Endometrial microvascular endothelial cells (primary cell): Measurements from ENCODE around the gene CTSO. TPM values are rescaled to one million over a fixed set of nuclear protein-coding genes. Genes with fewer than 3 reads are reported as not detected.

Experiments
- in situ Hi-C: cut with HindIII; loops from 2 replicates; pipeline ENCODE4 v1.10.0; 2017; ENCODE audit warnings: low sequenced_read_pairs, low pct_unique_long_range_greater_than_20kb; ENCODE audit errors: inconsistent ontology term
- total RNA-seq: library from RNA; depleted of rRNA; stranded (reverse); fragments of >200 nt; gene quantifications from one replicate; pipeline ENCODE4 v1.2.3, GENCODE V29; 2015; ENCODE audit errors: inconsistent ontology term

The CTSO gene, protein sequence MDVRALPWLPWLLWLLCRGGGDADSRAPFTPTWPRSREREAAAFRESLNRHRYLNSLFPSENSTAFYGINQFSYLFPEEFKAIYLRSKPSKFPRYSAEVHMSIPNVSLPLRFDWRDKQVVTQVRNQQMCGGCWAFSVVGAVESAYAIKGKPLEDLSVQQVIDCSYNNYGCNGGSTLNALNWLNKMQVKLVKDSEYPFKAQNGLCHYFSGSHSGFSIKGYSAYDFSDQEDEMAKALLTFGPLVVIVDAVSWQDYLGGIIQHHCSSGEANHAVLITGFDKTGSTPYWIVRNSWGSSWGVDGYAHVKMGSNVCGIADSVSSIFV
- 11.5 TPM for total RNA-seq

DNA sequence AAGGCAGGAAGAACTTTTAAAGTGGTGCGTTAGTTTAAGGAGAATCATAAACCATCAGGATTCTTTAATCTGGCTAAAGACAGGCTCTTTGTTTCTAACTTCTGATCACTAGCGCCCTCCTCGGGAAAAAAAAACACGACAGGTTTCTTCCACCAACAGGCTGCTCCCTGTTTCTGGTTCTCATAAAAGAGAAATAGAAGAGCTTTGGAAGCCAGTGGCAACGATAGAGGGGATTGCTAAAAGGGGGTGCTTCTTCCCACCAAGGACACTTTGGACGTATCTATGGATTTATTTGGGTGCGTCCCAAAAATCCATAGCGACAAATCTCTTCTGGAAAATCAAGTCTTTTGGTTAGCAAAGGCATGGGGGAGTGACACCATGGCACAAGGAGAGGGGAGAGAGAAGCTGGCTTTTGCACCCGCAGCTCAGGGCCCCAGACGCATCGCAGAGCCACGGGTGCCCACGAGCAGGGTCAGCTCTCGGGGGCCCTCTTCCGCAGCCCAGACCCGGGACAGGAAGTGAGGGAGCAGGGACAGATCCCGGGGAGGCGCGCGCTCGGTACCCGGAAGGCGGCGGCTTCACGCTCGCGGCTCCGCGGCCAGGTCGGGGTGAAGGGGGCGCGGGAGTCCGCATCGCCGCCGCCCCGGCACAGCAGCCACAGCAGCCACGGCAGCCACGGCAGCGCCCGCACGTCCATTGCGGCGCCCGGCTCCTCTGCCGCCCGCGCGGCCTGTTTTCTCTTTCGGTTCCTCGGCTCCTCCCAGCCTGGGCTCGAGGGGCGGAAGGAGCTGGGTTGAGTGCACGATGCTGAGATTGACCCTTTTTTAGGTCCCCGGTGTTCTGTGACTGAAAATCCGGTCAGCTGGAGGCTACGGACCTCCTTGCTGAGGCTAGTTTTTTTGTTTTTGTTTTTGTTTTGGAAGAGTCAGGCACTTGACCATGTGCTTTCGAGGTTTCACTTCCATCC is at the start of gene CTSO:
Gene CTSO, minus strand, starts transcription at position 716 of the 967 bp plus-strand sequence. Its CDS starts 19 bp downstream, at position 697.
- in situ Hi-C loops, result no loop called here

DNA sequence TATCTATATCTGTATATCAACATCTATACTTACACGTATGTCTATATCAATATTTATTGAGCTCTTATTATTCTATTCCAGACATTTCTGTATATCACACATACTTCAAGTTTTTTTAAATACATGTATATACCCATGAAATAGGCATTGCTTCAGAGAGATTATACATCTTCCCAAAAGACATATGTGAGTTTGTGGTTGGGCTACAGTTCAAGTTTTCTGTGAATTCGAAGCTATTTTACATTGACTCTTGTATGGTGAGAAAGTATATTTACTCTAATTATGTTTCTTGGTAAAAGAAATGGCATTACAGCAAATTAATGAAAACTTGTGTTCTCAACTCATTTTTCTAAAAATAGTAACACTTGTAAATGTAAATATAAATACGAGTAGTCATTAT is 46.8 kb upstream of the CTSO start:
- in situ Hi-C loops, result no loop called here

DNA sequence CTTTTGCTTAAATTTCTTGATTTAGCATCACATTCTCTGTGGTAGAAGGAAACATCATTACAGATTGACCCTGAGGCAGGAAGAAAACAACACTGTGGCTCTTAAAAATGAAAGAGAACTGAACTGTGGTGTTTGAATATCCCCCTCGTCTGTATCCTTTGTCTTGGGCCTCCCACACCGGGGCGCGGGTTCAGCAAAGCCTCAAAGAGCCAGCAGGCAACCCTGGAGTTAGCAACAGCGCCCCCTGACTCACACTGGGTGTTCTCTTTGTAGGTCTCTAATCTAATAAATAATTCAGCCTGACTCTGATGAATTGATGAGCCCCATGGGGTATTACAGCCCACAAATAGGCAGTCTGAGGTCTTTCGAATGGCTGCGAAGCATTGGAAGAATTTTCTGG is 46.1 kb upstream of the CTSO start:
- in situ Hi-C loops, result no loop called here

DNA sequence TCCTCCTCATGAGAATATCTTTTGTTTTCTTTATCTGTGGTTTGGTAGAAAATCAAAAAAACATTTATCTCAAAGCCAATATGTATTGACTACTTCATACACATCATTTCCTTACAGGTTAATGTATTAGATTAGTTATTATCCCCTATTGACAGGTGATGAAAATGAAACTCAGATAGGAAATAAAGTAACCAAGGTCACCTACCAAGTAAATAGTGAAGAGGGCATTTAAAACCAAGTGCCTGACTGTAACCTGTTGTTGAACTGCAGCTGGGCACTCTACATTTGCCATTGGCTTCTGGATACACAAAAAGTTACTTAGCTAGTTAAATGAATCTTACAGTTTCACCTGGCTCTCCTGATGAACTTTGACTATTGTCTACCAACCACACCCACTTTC is 41.4 kb upstream of the CTSO start:
- in situ Hi-C loops, result no loop called here

DNA sequence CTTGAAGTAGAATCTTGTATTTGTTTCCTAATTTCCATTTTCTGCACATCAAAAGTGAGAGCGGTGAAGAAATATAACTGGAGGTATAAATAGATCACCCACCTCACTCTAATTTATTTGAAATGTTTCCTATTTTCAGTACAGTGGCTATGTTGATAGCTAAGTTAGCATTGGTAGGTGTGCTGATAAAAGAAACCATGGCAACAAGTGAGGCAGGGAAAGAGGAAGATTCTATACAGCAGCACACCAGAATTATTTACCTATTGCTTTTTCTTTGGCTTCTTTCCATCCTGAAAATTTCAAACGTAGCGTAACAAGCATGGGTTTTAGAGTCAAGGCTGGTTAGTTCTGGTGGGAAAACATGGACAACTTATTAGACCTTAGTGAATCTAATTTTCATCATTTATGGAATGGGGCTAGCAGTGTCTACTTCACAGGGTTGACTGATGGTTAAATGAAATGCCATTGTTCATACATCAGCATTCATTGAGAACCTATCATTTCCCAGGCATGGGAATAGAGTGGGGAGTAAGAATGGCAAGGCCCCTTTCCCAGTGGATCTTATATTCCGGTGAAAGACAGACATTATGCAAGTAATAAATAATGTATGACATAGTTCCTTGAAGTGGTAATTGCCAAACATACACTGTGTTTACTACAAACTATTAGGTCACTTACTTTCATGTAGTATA is 30.6 kb upstream of the CTSO start:
- in situ Hi-C loops, result no loop called here

DNA sequence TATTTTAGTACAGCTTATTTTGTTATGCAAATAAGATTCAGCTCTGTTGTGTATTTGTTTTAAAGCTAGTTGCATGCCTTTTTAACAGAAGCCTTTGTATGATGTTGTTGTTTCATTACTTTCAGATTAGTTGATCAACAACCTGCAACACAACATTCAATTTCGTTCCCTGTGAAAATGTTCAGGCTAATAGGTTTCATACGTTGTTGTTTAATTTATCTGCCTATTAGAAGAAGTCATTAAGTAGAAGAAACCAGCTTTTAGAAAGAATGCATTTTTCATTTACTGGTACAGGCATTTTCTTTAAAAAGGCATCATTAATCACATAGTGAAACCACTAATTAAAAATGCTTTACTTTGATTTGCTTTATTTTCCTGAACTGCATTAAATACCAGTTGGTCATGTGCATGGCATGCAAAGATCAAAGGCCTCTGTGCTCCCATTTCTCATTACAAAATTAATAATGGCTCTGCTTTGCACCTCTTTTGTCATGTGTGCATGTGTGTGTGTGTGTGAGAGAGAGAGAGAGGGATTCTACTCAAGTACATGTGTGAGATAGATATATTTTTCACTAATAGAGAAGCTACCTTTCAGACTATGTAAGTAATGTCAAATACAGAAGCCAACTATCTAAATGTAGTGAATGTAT is 29.2 kb upstream of the CTSO start:
- in situ Hi-C loops, result no loop called here

DNA sequence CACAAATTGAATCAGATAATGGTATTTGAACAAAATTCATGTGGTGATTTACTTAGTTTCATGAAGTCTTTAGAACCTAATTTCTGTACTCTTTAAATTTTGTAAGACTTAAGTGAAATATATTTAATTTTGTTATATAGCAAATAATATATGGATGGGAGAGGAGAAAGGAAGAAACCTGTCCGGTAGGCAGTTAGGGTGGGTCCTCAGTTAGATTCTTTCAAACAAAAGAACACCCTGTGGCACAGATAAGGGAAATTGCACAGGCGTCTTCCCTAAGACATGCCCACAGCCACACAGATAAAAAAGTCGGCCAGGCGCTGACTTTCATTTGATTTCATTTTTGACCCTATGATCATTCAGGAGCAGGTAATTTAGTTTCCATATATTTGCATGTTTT is 25.1 kb upstream of the CTSO start:
- in situ Hi-C loops, result no loop called here

DNA sequence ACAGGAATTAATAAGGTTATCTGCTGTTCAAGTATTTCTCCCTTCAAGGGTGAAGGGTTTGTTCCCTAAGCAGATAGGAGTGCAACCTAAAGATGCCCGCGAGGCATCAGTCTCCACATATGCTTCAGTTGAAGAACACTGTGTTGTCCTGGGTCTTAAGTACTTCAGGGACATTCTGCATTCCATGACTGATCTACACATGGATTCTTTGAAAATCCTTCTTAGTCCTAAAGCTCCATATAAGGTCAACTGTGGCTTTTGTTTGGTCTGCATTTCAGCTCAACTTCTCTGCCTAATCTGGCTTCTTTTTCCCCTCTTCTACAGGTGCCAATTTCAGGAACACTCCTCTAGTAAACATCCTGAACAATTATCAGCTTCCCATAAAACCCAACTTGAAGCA is 21.8 kb upstream of the CTSO start:
- in situ Hi-C loops, result no loop called here

DNA sequence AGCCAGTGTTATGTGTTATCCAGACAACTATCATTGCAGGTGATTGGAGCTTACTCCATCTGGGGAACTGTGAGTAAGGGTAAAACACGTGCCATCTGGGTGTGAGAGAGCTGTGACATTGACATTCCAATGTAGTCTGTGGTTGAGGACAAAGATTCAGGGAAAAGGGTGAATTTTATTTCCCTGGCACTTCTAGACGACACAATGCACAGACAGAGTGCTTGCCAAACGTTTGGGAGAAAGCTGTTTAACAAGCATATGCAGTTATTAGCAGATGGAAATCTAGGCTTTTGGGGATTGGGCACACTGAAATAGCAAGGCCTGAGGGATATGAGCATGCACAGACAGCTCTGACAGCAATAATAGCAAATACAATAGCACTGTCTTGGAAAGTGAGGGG is 21.3 kb upstream of the CTSO start:
- in situ Hi-C loops, result no loop called here

DNA sequence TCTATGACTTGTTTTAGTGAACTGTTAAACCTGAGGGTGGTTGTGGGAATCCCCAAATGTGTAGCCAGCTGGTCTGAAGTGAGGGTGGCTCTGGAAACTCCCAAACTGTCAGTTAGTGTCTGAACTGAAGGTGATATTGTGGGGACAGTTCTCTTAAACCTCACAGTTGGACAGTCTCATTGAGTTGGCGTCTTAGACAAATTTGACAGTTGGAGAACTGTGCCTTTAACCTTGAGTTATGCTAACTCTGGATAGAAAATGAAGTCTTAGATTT is 20.7 kb upstream of the CTSO start:
- in situ Hi-C loops, result no loop called here

DNA sequence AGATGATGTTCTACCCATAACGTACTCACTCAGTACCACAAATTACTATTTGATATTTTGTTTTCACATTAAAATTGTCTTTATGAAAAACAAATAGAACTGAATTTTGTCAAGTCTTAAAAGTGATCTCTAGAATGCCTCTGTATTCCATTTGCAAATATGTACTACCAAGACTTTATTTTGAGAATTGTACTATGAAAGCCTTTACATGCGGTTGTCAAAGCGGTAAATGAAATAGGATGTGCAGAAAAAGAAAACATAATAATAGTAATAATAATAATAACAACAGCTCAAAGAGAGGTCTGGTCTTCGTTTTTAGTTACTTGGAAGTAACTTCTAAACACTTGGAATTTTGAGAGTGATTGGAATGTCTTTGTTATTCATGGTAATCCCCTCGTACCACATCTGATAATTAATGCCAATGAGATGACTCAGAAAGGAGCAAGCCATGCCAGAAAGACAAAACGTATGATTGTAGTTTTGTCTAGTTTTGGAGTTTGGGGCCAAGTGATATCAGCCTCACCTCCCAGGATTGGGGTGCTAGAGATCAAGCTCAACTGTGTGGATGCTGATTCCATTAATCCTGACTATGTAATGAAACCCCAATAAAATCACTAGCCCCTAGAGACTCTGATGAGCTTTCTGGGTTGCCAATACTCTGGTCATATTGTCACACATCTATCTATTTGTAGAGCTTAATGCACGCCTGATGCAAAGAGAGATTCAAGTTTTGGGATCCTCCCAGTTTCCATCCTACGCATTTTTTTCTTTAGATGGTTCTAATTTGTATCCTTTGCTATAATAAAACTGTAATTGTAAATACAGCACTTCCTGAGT is 20.2 kb upstream of the CTSO start:
- in situ Hi-C loops, result no loop called here

DNA sequence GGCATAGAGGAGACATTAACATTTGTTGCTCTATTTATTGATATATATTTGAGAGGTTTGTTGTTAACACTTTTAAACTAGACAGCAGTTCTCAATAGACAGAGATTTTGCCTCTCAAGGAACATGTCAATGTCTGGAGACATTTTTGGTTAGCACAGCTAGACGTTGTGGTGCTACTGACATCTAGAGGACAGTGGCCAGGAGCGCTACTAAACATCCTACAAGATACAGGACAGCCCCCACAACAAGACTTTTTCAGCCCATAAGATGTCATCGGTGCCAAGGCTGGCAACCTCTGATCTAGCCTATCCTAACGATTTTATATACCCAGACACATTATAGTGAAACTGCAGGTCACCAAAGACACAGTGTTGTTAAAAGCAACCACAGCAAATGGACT is 18.4 kb upstream of the CTSO start:
- in situ Hi-C loops, result no loop called here

DNA sequence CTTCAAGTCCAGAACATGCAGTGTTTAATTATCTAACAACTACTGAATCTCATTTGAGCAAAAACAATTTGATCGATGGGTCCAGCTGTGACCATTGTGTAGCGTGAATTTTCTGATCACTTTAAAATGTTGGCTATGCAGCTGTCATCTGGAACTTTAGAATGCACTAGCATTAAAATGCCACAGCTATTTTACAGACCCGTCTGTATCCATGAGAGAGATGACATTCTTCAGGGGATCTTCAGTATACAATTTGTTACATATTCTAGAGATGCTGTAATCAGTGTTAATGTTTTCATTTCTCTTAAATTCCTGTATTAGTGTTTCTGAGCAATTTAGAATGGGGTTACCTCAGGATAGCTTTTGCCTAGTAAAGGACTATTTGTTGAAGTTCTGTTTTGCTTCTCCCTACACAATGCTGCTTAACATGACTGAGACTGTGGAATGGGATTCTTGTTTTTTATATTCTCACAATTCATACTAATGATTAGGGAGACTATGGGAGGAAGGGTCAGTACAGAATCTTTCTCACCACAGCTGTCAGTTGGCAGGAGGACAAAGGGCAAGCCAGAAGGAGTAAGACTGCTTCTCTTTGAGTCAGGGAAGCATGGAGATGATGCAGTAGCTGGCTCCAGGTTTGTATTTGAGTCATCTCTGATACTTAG is 13.2 kb upstream of the CTSO start:
- in situ Hi-C loops, result no loop called here

DNA sequence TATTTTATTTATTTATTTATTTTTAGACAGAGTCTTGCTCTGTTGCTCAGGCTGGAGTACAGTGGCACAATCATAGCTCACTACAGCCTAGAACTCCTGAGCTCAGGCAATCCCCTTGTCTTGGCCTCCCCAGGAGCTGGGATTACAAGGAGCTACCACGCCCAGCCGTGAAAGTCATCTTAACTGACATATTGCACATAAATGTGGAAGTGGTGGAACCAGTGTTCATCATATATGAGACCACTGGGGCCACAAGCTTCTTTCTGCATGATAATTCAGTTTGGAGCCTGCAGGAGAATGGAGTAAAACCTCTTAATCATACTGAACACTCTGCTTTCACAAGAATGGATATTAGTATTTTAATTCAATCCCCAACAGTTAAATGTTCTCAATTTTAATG is 12.5 kb upstream of the CTSO start:
- in situ Hi-C loops, result no loop called here

DNA sequence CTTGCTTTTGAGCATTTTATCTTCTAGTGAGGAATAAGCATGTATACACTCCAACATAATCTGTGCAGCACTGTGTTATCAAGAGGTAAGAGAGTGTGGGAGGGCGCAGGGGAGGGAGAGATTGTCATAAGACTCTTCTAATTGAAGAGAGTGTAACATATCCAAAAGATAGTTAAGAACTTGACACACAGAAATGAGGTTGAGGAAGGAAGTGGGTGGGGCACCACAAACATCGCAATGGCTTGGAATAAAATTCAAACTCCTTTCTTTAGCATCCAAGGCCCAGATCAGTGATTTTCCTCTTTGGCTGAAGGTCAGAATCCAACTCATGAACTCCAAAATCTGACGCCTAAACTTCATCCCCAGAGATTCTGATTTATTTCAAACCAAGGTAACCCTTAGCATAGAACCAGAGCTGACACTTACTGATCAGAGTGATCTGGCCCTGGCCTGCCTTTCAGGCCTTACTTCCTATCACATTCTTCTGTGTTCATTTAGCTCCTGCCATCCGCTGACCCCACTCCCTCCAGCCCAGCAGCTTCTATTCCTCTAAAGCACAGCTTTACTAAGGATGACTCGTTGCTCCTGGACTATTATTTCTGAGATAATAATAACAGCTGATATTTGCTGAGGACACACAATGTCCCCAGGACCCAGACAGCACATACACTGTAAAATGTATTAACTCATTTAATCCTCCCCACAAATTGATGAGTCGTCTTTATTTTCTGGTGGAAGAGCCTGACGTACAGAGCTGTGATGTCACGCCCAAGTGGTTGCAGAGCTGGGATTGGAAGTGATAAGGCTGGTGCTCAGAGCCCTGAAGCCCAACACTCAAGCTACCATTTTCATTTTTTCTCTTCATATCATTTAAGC is 10.6 kb upstream of the CTSO start:
- in situ Hi-C loops, result no loop called here

DNA sequence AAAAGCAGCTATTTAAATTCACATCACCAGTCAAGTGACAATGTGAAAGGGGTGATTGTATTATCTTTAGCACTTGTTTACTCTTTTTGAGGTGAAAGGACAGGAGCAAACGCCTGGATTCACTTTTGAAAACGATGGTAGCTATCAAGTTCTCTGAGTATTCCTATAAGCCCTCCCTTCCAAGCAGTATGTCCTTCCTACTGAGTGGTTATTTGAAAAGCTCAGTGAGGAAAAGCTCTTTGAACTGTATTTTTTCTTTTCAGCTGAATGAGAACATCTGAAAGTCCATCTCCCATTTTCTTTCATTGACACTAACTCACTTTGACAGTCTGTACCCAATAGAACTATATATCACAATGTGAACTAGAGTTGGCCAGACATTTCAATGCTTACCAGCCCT is 9.1 kb upstream of the CTSO start:
- in situ Hi-C loops, result no loop called here

DNA sequence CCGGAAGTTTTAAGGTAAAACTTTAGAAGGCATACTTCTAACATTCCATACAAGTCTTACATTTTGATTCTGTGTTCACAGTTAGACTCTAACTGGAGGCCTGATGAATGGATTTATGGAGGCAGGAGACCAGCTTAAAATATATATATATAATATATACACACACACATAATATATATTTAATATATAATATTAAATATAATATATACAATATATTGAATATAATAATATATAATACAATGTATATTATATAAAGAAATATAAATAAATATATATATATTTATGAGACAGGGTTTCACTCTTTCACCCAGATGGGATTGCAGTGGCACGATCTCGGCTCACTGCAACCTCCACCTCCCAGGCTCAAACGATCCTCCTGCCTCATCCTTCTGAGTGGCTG is 7.9 kb upstream of the CTSO start:
- in situ Hi-C loops, result no loop called here
